ENCODE results near the gene NPTXR.

Gene NPTXR

GRCh38 chr22:38886333-38886732, 42.5 kb upstream of the NPTXR start:
- no peaks in the 10 kb centered on the region for H3K9me3 ChIP-seq (replicated peaks; ENCODE audit: insufficient read depth, low read length)
- no peak overlapping the region for H3K27ac ChIP-seq (ENCODE audit: low read length)
- no peaks in the 10 kb centered on the region for H3K79me2 ChIP-seq (ENCODE audit: low read length)
- H2AFZ ChIP-seq (ENCODE audit: low read length) = no peak overlapping the region
- no peak overlapping the region for H3K4me2 ChIP-seq (ENCODE audit: low read depth, low read length)
- no peaks in the 10 kb centered on the region for H3K9me2 ChIP-seq (replicated peaks; ENCODE audit: insufficient read depth, low read length)
- no peaks in the 10 kb centered on the region for H3K36me3 ChIP-seq (replicated peaks; ENCODE audit: insufficient read depth, low read length)
- DNase-seq = no peak
- H3F3A ChIP-seq (ENCODE audit: insufficient read depth, low read length) = no peaks in the 10 kb centered on the region
- H3K9ac ChIP-seq (ENCODE audit: low read length) = no peak overlapping the region
- H3K4me1 ChIP-seq (ENCODE audit: low read length) = no peaks in the 10 kb centered on the region
- no peaks in the 10 kb centered on the region for H3K27me3 ChIP-seq (replicated peaks; ENCODE audit: insufficient read depth, low read length)
- H4K20me1 ChIP-seq (ENCODE audit: insufficient read depth, low read length) = no peaks in the 10 kb centered on the region
- TF ChIP-seq EZH2 (optimal IDR thresholded peaks at IDR 0.05; ENCODE audit: low read depth, low read length) (no peak), EZH2phosphoT487 (IDR thresholded peaks at IDR 0.05; ENCODE audit: low read length) (no peak)
- TF ChIP-seq, protein P1, sequence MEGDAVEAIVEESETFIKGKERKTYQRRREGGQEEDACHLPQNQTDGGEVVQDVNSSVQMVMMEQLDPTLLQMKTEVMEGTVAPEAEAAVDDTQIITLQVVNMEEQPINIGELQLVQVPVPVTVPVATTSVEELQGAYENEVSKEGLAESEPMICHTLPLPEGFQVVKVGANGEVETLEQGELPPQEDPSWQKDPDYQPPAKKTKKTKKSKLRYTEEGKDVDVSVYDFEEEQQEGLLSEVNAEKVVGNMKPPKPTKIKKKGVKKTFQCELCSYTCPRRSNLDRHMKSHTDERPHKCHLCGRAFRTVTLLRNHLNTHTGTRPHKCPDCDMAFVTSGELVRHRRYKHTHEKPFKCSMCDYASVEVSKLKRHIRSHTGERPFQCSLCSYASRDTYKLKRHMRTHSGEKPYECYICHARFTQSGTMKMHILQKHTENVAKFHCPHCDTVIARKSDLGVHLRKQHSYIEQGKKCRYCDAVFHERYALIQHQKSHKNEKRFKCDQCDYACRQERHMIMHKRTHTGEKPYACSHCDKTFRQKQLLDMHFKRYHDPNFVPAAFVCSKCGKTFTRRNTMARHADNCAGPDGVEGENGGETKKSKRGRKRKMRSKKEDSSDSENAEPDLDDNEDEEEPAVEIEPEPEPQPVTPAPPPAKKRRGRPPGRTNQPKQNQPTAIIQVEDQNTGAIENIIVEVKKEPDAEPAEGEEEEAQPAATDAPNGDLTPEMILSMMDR (IDR thresholded peaks at IDR 0.05; ENCODE audit: low read length) = no peak
- no peak overlapping the region for H3K4me3 ChIP-seq (ENCODE audit: low read length)

DNA sequence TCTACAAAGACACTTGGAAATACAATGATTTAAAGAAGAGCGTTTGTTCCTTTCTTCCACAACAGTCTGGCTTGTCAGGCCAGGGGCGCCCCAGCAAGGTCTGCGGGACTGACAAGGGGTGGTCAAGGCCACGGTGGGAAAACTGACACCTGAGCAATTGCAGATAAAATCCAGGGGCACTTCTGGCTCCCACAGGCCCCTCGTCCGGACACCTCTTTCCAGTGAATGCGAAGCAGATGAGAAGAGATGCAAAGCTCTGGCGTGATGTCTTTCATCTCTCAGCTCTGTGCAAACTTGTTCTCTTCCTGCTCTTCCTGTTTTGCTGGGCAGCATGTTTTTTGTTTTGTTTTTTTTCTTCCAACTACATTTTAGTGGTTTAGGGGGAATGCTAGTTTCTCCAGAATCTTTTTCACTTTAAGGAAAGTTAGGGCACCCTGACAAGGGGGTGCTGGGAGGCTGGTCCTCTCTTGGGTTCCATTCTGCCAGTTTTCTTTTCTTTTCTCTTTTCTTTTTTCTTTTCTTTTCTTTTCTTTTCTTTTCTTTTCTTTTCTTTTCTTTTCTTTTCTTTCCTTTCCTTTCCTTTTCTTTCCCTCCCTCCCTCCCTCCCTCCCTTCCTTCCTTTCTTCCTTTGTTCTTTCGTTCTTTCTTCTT, 39.3 kb upstream of the NPTXR start:
- Histone ChIP-seq H3K9ac (ENCODE audit: low read length) (no peak overlapping the region), H2AFZ (ENCODE audit: low read length) (no peak overlapping the region), H3K4me1 (ENCODE audit: low read length) (no peaks in the 10 kb centered on the region), H3K9me3 (replicated peaks; ENCODE audit: insufficient read depth, low read length) (no peaks in the 10 kb centered on the region), H3K79me2 (ENCODE audit: low read length) (no peaks in the 10 kb centered on the region), H3K4me2 (ENCODE audit: low read depth, low read length) (no peak overlapping the region), H3K36me3 (replicated peaks; ENCODE audit: insufficient read depth, low read length) (no peaks in the 10 kb centered on the region), H3F3A (ENCODE audit: insufficient read depth, low read length) (no peaks in the 10 kb centered on the region), H3K9me2 (replicated peaks; ENCODE audit: insufficient read depth, low read length) (no peaks in the 10 kb centered on the region), H3K27me3 (replicated peaks; ENCODE audit: insufficient read depth, low read length) (no peaks in the 10 kb centered on the region), H4K20me1 (ENCODE audit: insufficient read depth, low read length) (no peaks in the 10 kb centered on the region), H3K27ac (ENCODE audit: low read length) (no peak overlapping the region), H3K4me3 (ENCODE audit: low read length) (no peak overlapping the region)
- TF ChIP-seq, protein P1 (IDR thresholded peaks at IDR 0.05; ENCODE audit: low read length) = no peak
- TF ChIP-seq EZH2phosphoT487 (IDR thresholded peaks at IDR 0.05; ENCODE audit: low read length) (no peak), EZH2 (optimal IDR thresholded peaks at IDR 0.05; ENCODE audit: low read depth, low read length) (no peak)
- no peak for DNase-seq

DNA sequence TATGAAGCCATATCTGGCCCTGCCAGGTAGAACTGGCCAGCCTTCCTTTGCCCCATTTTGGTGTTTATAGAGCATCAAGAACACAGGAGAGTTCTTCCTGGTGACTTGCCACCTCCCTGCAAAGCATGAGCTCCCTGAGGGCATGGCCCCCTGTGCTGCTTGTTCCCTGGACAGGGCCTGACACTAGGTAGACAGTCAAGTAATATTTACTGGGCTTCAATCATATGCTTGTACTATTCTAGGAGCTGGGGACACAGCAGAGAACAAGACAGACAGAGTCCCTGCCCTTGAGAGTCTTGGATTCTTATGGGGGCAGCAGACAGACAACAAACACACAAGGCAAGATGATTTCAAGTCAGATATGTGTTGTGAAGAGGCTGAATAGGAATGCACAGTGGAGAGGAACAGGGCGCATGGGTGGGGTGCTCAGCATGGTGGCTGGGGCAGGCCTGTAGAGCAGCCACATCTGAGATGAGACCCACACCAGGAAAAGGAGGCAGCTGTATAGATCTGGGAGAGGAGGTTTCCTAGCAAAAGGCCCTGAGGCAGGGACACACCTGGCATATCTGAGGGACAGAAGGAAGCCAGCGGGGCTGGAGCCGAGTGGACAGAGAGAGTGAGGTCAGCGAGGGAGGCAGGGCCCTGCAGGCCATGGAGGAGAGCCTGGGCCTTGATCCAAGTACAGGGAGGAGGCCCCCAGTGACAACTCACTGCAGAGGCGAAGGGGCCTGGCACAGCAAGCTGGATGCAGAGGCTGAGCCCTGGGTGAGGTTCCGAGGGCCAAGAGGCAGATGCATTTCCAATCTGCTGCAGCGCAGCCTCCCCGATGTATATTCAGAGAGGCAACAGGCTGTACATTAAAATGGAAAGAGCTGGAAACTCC, 38.4 kb upstream of the NPTXR start:
- no peak overlapping the region for H3K4me2 ChIP-seq (ENCODE audit: low read depth, low read length)
- DNase-seq = no peak

More for the DNA sequence above, 38.4 kb upstream of the NPTXR start:
- TF ChIP-seq EZH2phosphoT487 (IDR thresholded peaks at IDR 0.05; ENCODE audit: low read length) (no peak), EZH2 (optimal IDR thresholded peaks at IDR 0.05; ENCODE audit: low read depth, low read length) (no peak)
- TF ChIP-seq, protein P1 (IDR thresholded peaks at IDR 0.05; ENCODE audit: low read length) = no peak
- Histone ChIP-seq H2AFZ (ENCODE audit: low read length) (no peak overlapping the region), H3K36me3 (replicated peaks; ENCODE audit: insufficient read depth, low read length) (no peaks in the 10 kb centered on the region), H3K27ac (ENCODE audit: low read length) (no peak overlapping the region), H3K9me3 (replicated peaks; ENCODE audit: insufficient read depth, low read length) (no peaks in the 10 kb centered on the region), H3K9me2 (replicated peaks; ENCODE audit: insufficient read depth, low read length) (no peaks in the 10 kb centered on the region), H3F3A (ENCODE audit: insufficient read depth, low read length) (no peaks in the 10 kb centered on the region), H3K9ac (ENCODE audit: low read length) (no peak overlapping the region), H3K27me3 (replicated peaks; ENCODE audit: insufficient read depth, low read length) (no peaks in the 10 kb centered on the region), H3K4me3 (ENCODE audit: low read length) (no peak overlapping the region), H4K20me1 (ENCODE audit: insufficient read depth, low read length) (no peaks in the 10 kb centered on the region), H3K4me1 (ENCODE audit: low read length) (no peaks in the 10 kb centered on the region), H3K79me2 (ENCODE audit: low read length) (no peaks in the 10 kb centered on the region)
